OCI-LY3 (cell line): Measurements from ENCODE around the gene IL33.

Experiments
- H2AFZ ChIP-seq: fragments of 200-600, 300-600 bp; shearing (Covaris generic); 2 replicates; pipeline ENCODE4 v1.6.0; 2014; ENCODE audit warnings: antibody characterized with exemption, low read depth, low read length
- H3K27ac ChIP-seq: fragments of 200-600, 300-600 bp; sonication (generic); 2 replicates; pipeline ENCODE4 v1.5.1; 2014; ENCODE audit warnings: mild to moderate bottlenecking, low read length, moderate library complexity, mixed read lengths
- H3K27me3 ChIP-seq: fragments of 200-600, 300-600 bp; sonication (generic); 2 replicates; pipeline ENCODE4 v1.6.1; 2014; ENCODE audit warnings: low read depth, low read length, mixed read lengths
- H3K36me3 ChIP-seq: fragments of 200-600, 300-600 bp; sonication (generic); replicated peaks from 2 replicates; pipeline ENCODE3; 2014; ENCODE audit warnings: low read depth, low read length, mixed read lengths
- H3K4me1 ChIP-seq: fragments of 300-600, 200-600 bp; sonication (generic); 2 replicates; pipeline ENCODE4 v1.6.1; 2014; ENCODE audit warnings: low read length, mixed read lengths
- H3K4me2 ChIP-seq: fragments of 200-600, 300-600 bp; sonication (generic); 2 replicates; pipeline ENCODE4 v1.6.1; 2014; ENCODE audit warnings: low read length, mixed read lengths
- H3K4me3 ChIP-seq: fragments of 300-600, 200-600 bp; sonication (generic); 2 replicates; pipeline ENCODE4 v1.5.1; 2014; ENCODE audit warnings: antibody characterized with exemption, mild to moderate bottlenecking, low read length, moderate library complexity
- H3K79me2 ChIP-seq: fragments of 300-600, 200-600 bp; shearing (Covaris generic); 2 replicates; pipeline ENCODE4 v1.6.1; 2014; ENCODE audit warnings: mild to moderate bottlenecking, low read length, mixed read lengths
- H3K9ac ChIP-seq: fragments of 300-600, 200-600 bp; shearing (Covaris generic); 2 replicates; pipeline ENCODE4 v1.6.0; 2014; ENCODE audit warnings: mild to moderate bottlenecking, low read length, moderate library complexity
- H3K9me3 ChIP-seq: fragments of 200-600, 300-600 bp; shearing (Covaris generic); 2 replicates; pipeline ENCODE4 v1.6.1; 2014; ENCODE audit warnings: low read length, mixed read lengths; ENCODE audit not compliant: insufficient read depth
- H4K20me1 ChIP-seq: fragments of 200-600, 300-600 bp; sonication (generic); 2 replicates; pipeline ENCODE4 v1.6.1; 2016; ENCODE audit warnings: low read length, mixed read lengths; ENCODE audit not compliant: insufficient read depth
- CTCF ChIP-seq: fragments of 200-600, 300-600 bp; sonication (generic); IDR thresholded peaks from 2 replicates; pipeline ENCODE4 v1.5.1; 2014; ENCODE audit warnings: antibody characterized with exemption, low read length, low read depth
- EZH2phosphoT487 ChIP-seq: fragments of 200-600 bp; shearing (Covaris generic); IDR thresholded peaks from 2 replicates; pipeline ENCODE4 v1.6.1; 2018; ENCODE audit warnings: antibody characterized with exemption, mixed run types, low read depth

IL33 gene

GRCh38 chr9:6187272-6187671, 28.3 kb upstream of the IL33 start:
- Histone ChIP-seq H3K4me1 (peaks cover 29% of the 10 kb centered on the region), H3K79me2 (no peaks in the 10 kb centered on the region), H2AFZ (no peak overlapping the region), H3K9me3 (no peaks in the 10 kb centered on the region; the same call in 1 of the 2 replicates), H3K27me3 (no peaks in the 10 kb centered on the region), H3K27ac (no peak overlapping the region), H3K4me2 (no peak overlapping the region), H3K4me3 (no peak overlapping the region), H4K20me1 (no peaks in the 10 kb centered on the region), H3K36me3 (no peaks in the 10 kb centered on the region), H3K9ac (no peak overlapping the region)
- TF ChIP-seq CTCF, result no peak
- TF ChIP-seq EZH2phosphoT487, result no peak

- Histone ChIP-seq H2AFZ (no peak overlapping the region), H3K9ac (no peak overlapping the region), H3K27ac (no peak overlapping the region), H3K4me2 (no peak overlapping the region), H3K4me3 (no peak overlapping the region), H3K36me3 (no peaks in the 10 kb centered on the region), H4K20me1 (no peaks in the 10 kb centered on the region), H3K27me3 (no peaks in the 10 kb centered on the region), H3K9me3 (no peaks in the 10 kb centered on the region; the same call in 1 of the 2 replicates), H3K79me2 (no peaks in the 10 kb centered on the region), H3K4me1 (peaks cover 29% of the 10 kb centered on the region)
- TF ChIP-seq EZH2phosphoT487 (no peak), CTCF (no peak)
These were observed 27.1 kb upstream of the IL33 start for GRCh38 chr9:6188466-6188865.

- Histone ChIP-seq H3K9me3 (no peaks in the 10 kb centered on the region; the same call in 1 of the 2 replicates), H3K4me1 (peaks cover 29% of the 10 kb centered on the region), H3K4me3 (no peak overlapping the region), H4K20me1 (no peaks in the 10 kb centered on the region), H3K79me2 (no peaks in the 10 kb centered on the region), H3K27me3 (no peaks in the 10 kb centered on the region), H3K4me2 (no peak overlapping the region), H3K9ac (no peak overlapping the region), H3K27ac (no peak overlapping the region), H2AFZ (no peak overlapping the region), H3K36me3 (no peaks in the 10 kb centered on the region)
- TF ChIP-seq CTCF, result no peak
- no peak for TF ChIP-seq EZH2phosphoT487
These were observed 26.7 kb upstream of the IL33 start for GRCh38 chr9:6188906-6189305.

- no peak overlapping the region for H2AFZ ChIP-seq
- no peaks in the 10 kb centered on the region for H3K27me3 ChIP-seq
- no peaks in the 10 kb centered on the region; the same call in 1 of the 2 replicates for H3K9me3 ChIP-seq
- H3K4me2 ChIP-seq, result no peak overlapping the region
- no peaks in the 10 kb centered on the region; the same call in 1 of the 2 replicates for H3K4me1 ChIP-seq
- no peak overlapping the region for H3K27ac ChIP-seq
- no peak overlapping the region for H3K9ac ChIP-seq
- H3K36me3 ChIP-seq, result no peaks in the 10 kb centered on the region
- no peak overlapping the region for H3K4me3 ChIP-seq
- TF ChIP-seq CTCF (peak; percentile 28), EZH2phosphoT487 (no peak)
- no peaks in the 10 kb centered on the region for H4K20me1 ChIP-seq
- no peaks in the 10 kb centered on the region for H3K79me2 ChIP-seq
These were observed 20.7 kb upstream of the IL33 start for GRCh38 chr9:6194934-6195333.
